ENCODE measurements around the gene FTCDNL1. TPM values are rescaled to one million over a fixed set of nuclear protein-coding genes. Genes with fewer than 3 reads are reported as not detected.

FTCDNL1 gene
- total RNA-seq, 8 experiments from 2014 or later: 0.75 to 3.7 (median 2.1) TPM

DNA sequence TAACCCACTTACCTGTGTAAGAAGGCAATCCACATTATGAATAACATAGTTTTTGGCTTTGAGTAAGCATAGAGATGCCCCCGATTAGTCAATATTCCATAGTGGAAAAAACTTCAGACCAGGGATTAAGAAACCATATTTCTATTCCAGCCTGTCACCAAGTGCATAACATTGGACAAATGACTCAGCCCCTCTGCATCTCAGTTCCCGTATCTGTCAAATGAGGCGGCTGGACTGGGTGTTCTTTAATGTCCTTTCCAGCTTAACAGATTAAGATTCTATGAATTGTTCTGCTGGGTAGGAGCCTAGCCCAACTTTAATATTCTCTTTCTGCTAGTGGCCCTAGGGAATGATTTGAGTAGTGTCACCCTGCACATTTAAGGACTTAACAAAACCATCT is 11.8 kb upstream of the FTCDNL1 start:
- Histone ChIP-seq H3K4me3 (no peak overlapping the region), H3K4me1 (replicated peaks in 1 of 2) (no peaks in the 10 kb centered on the region), H3K27ac (no peak overlapping the region)
- WGBS, 10 experiments: 0 to 100% (median 80%) methylated on average over 1 to 3 of the region's 3 CpGs; no CpG with 5 or more reads in 3 of the 10 experiments
- peak in 3 of 8 experiments; percentile 27 to 99 (median 79) for ATAC-seq (replicated peaks in 6 of 8)
- in situ Hi-C loops (cut with MboI; ENCODE audit: low pct_unique_long_range_greater_than_20kb in 2 of 9, low sequenced_read_pairs in 9 of 9, unreplicated experiment in 9 of 9): loop anchor here in 3 of 9 experiments (25.0 kb wide), 1 partner anchor 1550 kb away; no protein-coding TSS in a partner anchor

DNA sequence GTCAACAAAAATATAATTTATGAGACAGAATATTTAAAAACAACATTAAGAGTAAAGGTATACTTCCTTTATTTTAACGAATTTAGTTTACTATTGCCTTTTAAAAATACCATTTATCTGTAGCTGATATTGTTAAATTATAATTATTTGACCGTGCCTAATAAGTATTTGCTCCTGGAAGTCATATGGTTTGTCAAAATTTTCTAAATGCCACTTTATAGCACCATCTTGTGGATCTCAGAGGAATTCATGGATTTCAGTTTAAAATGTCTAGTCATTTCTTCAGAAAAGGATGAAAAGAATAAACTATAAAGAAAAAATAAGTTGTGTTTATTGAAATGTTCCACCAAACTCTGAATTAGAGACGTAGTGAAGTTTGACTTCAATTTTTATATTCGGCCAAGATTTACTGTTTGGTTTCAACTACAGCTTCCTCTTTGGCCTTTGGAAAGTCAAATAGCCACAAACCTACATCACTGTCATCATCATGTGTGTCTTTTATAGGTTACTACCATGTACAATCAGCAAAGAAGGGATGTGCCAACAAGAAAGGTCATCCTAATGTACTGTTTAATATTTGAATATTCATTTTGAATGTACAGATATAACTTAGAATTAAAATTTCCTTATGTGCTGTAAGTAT is 10.3 kb upstream of the FTCDNL1 start:
- 0 to 16% (median 2%) methylated on average over 1 to 4 of the region's 4 CpGs for WGBS, 10 experiments
- in situ Hi-C loops (cut with MboI; ENCODE audit: low pct_unique_long_range_greater_than_20kb in 2 of 9, low sequenced_read_pairs in 9 of 9, unreplicated experiment in 9 of 9): loop anchor here in 3 of 9 experiments (25.0 kb wide), 1 partner anchor 1549 kb away; no protein-coding TSS in a partner anchor
- ATAC-seq (replicated peaks in 6 of 8): no peak
- no peak overlapping the region for H3K27ac ChIP-seq
- H3K4me1 ChIP-seq (replicated peaks in 1 of 2): no peaks in the 10 kb centered on the region
- H3K4me3 ChIP-seq: no peak overlapping the region

DNA sequence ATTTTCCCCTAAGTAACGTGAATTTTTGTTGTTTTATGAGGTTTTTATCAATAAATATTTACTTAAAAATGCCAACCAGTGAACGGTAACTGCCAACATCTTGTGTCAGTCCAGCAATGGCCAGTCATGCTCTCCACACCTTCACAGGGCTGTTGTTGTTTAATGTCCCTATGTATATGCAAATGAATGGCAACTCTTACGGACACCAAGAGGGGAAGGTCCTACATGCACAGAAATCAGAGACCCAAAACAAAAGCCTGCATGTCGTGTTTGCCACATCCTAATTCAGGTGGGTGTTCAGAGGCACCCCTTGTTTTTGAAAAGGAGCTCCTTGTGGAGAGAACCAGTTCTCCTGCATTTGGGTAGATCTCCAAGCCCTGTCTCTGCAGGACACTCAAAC is 4.8 kb upstream of the FTCDNL1 start:
- no peak for ATAC-seq (replicated peaks in 6 of 8)
- in situ Hi-C loops (cut with MboI; ENCODE audit: low pct_unique_long_range_greater_than_20kb in 2 of 9, low sequenced_read_pairs in 9 of 9, unreplicated experiment in 9 of 9): loop anchor here in 3 of 9 experiments (25.0 kb wide), 1 partner anchor 1544 kb away; no protein-coding TSS in a partner anchor
- 0 to 71% (median 34%) methylated on average over 1 to 4 of the region's 4 CpGs for WGBS, 10 experiments

DNA sequence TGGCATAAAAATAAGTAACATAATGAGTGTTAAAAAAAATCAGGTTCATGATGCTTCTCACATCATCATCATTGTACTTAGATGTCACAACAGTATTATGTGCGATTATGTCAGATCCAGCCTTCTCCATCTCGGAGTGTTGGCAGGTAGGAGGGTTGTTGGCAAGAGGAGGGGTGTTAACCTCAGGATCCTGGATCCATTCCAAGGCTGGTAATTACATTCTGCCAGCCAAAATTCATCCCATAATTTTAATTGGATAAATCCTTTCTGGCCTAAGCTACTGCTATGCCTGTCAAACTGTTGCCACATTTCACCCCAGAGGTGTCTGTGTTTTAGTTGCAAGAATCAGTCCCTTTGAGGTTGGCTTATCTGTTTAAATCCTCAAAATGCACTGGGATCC is 891 bp upstream of the FTCDNL1 start:
- Histone ChIP-seq H3K4me1 (replicated peaks in 1 of 2) (peaks cover 3 to 5% of the 10 kb centered on the region in 2 donors), H3K27ac (no peak overlapping the region), H3K4me3 (no peak overlapping the region)
- in situ Hi-C loops (cut with MboI; ENCODE audit: low pct_unique_long_range_greater_than_20kb in 2 of 9, low sequenced_read_pairs in 9 of 9, unreplicated experiment in 9 of 9): loop anchor here in 3 of 9 experiments (25.0 kb wide), 1 partner anchor 1540 kb away; no protein-coding TSS in a partner anchor
- WGBS, 10 experiments: 44 to 100% (median 89%) methylated on average over 1 to 2 of the region's 2 CpGs; no CpG with 5 or more reads in 1 of the 10 experiments
- no peak for ATAC-seq (replicated peaks in 6 of 8)

More for the DNA sequence above, 4.8 kb upstream of the FTCDNL1 start:
- Histone ChIP-seq H3K4me1 (replicated peaks in 1 of 2) (no peaks in the 10 kb centered on the region), H3K27ac (no peak overlapping the region), H3K4me3 (no peak overlapping the region)

DNA sequence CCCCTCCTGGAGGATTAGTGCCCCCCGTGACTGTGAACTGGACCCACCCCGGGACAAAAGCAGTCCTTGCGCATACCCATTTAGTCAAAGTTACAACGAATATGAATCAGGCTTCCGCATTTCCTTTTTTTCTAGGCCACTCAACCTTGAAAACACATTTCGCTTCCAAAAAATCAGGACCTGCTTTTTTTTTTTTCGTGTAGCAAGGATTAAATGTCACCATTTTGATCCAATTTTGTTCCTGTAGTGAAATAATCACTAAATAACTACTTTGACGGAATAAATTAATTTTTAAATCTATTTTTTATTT is 464 bp upstream of the FTCDNL1 start:
- WGBS, 10 experiments: 26 to 59% (median 43%) methylated on average over 3 to 8 of the region's 8 CpGs; no CpG with 5 or more reads in 1 of the 10 experiments
- Histone ChIP-seq H3K27ac (peak overlapping the region in 1 of 2 donors; percentile 40), H3K4me3 (peak overlapping the region; percentile 47 to 60 (median 55)), H3K4me1 (replicated peaks in 1 of 2) (peaks cover 3 to 5% of the 10 kb centered on the region in 2 donors)
- in situ Hi-C loops (cut with MboI; ENCODE audit: low pct_unique_long_range_greater_than_20kb in 2 of 9, low sequenced_read_pairs in 9 of 9, unreplicated experiment in 9 of 9): loop anchor here in 3 of 9 experiments (25.0 kb wide), 1 partner anchor 1539 kb away; no protein-coding TSS in a partner anchor
- no peak for ATAC-seq (replicated peaks in 6 of 8)

DNA sequence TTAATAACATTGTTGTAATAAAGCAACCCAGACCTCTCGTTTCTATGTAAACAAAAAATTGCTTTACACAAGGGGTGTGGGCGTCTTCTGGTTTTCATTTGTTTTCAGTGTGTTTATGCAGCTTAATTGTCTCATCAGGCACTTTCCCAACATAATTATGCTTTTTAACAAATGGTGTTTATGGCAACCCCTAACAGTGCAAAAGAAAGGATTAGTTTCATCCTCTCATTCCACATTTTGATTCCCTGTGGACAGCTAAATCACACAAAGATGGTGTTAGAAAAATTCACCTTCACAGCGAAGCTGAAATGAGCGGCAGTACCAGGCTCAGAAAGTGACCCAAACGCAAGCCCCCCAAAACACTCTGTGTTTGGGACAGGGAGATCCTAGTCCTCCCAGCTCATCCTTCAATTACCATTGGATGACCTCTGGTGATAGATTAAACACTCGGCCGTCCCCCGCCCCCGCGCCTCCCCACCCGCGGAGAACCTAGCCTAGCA is 724 bp downstream of the FTCDNL1 start:
- Histone ChIP-seq H3K4me1 (replicated peaks in 1 of 2) (peaks cover 3 to 5% of the 10 kb centered on the region in 2 donors), H3K4me3 (peak overlapping the region; percentile 47 to 60 (median 55)), H3K27ac (peak overlapping the region in 1 of 2 donors; percentile 40)
- 13 to 93% (median 50%) methylated on average over 2 to 5 of the region's 12 CpGs; no CpG with 5 or more reads in 1 of the 10 experiments for WGBS, 10 experiments
- no peak for ATAC-seq (replicated peaks in 6 of 8)
- in situ Hi-C loops (cut with MboI; ENCODE audit: low pct_unique_long_range_greater_than_20kb in 2 of 9, low sequenced_read_pairs in 9 of 9, unreplicated experiment in 9 of 9): loop anchor here in 3 of 9 experiments (25.0 kb wide), 1 partner anchor 1538 kb away; no protein-coding TSS in a partner anchor

DNA sequence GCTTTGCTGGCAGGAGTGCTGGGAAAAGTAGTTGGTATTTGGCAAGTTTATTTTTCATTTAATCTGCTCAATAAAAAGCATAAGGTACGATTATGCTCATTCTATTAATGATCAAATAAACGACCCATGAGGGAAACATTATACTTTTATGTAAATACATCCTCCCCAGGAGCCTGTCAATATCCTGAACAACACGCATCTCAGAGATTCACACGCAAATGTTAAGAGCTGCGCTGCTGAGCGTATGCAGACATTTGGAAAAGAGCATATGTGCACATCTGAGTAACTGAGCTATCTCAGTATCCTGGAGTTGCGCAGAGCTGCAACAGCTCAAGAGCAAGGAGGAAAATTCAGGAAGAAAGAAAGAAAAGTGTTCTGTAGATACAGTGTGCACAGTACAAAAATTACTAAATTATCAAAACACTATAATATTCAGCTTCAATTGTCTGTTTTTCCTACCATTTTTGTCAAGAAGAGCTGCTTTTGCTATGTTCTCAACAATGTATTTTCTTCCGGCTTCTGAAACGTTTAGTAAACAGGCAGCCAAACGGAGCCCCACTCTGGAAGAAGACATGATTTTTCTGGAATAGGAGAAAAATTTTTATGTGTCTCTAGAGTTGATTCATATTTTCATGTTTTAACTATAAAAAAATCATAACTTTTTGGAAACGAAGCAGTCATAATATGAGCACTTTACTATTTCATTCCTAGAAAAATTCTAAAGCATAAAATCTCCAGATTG is 2.4 kb downstream of the FTCDNL1 start:
- Histone ChIP-seq H3K27ac (no peak overlapping the region), H3K4me1 (replicated peaks in 1 of 2) (peaks cover 3 to 5% of the 10 kb centered on the region in 2 donors), H3K4me3 (no peak overlapping the region)
- peak in 1 of 8 experiments; percentile 13 for ATAC-seq (replicated peaks in 6 of 8)
- WGBS, 10 experiments: 28 to 87% (median 63%) methylated on average over 5 to 11 of the region's 11 CpGs
- in situ Hi-C loops (cut with MboI; ENCODE audit: low pct_unique_long_range_greater_than_20kb in 2 of 9, low sequenced_read_pairs in 9 of 9, unreplicated experiment in 9 of 9): no loop called here

DNA sequence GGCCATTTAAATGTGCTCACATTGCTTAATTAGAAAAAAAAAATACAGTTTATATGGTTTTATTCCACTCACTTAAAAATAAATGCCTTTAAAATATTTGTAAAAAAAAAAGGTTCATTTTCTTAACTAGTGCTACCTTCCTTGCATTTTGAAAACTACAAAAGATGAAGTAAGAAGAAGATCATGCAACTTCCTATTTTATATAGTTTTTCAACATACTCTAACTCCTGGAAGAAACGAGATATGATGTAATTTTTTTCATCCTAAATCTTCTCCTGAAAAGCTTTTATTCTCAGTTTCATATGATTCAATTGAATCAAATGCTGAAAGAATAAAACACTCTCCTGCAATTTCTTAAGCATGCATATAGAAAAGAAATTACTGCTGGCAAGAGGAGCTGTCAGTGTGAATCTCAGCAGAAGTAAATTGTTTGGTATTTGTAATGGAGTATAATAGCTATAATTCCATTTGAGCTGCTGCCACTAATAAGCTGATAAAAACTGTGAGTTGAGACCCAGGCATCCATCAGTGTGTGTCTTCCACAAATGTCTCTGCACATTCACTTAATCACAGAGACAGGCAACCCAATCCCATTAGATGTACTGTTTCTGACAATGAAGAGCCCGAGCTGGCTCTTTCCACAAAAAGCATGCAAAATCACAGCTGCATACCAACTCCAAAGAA is 3.7 kb downstream of the FTCDNL1 start:
- no peak for ATAC-seq (replicated peaks in 6 of 8)
- in situ Hi-C loops (cut with MboI; ENCODE audit: low pct_unique_long_range_greater_than_20kb in 2 of 9, low sequenced_read_pairs in 9 of 9, unreplicated experiment in 9 of 9): no loop called here
- H3K4me3 ChIP-seq: no peak overlapping the region
- WGBS, 10 experiments: 0 to 45% (median 19%) methylated on average over 1 to 2 of the region's 2 CpGs; no CpG with 5 or more reads in 2 of the 10 experiments
- no peak overlapping the region for H3K27ac ChIP-seq
- H3K4me1 ChIP-seq (replicated peaks in 1 of 2): peaks cover 3 to 11% of the 10 kb centered on the region in 2 donors

DNA sequence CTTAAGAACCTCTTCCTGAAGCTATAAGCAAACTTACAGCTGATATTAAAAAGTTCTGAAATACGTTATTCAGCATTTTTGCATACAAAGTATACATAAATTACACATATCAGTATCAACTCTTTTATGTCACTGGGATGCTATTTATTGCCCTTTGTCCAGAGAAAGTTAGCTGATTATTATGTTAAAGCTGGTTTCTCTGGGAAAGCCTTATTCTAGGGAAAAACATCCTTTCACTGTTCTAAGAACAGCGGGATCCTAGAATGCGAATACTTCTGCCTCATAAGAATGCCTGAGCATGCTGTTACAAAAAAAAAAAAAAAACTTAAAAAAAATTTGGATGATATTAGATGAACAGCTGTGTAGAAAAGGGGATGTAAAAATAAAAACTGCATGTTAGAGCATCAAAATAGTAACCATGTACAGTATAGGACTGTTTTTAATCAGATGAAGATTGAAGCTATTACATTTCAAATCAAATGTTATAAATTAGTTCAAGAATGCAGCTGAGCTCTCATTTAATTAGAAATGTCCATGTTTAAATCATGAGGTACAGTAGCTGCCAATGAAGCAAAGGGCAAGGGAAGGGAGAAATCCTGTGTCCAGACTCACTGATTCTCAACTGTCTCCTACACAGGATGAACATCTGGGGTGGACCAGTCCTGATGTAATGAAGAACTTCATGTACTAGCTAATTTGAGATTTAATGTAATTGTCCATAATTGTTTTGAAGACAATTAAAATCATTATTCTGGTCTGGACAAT is 8.2 kb downstream of the FTCDNL1 start:
- ATAC-seq (replicated peaks in 6 of 8): no peak
- Histone ChIP-seq H3K27ac (no peak overlapping the region), H3K4me3 (no peak overlapping the region), H3K4me1 (replicated peaks in 1 of 2) (peaks cover 0 to 6% of the 10 kb centered on the region in 2 donors)
- WGBS, 10 experiments: 19 to 91% (median 60%) methylated on average over 1 to 3 of the region's 3 CpGs; no CpG with 5 or more reads in 1 of the 10 experiments
- in situ Hi-C loops (cut with MboI; ENCODE audit: low pct_unique_long_range_greater_than_20kb in 2 of 9, low sequenced_read_pairs in 9 of 9, unreplicated experiment in 9 of 9): no loop called here

DNA sequence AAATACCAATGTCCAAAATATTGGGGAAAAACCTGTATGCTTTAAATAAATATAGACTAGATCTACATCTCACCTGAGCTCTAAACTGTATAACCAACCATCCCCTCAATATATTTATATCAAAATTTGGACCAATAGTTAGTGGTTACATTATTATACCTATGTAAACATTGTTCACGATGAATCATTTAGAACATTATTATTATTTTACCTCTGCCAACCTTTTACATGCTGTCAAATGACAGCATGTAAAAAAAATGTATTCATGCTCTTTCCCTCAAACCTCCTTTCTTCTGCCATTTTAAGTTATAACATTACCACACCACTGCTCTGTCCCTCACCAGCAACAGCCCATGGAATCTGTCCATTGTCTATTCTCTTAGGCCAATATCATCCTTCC is 9.6 kb downstream of the FTCDNL1 start:
- in situ Hi-C loops (cut with MboI; ENCODE audit: low pct_unique_long_range_greater_than_20kb in 2 of 9, low sequenced_read_pairs in 9 of 9, unreplicated experiment in 9 of 9): no loop called here
- WGBS, 10 experiments: 14 to 100% (median 90%) methylated on average over 1 of the region's 1 CpG; no CpG with 5 or more reads in 1 of the 10 experiments
- Histone ChIP-seq H3K4me3 (no peak overlapping the region), H3K4me1 (replicated peaks in 1 of 2) (peaks cover 0 to 6% of the 10 kb centered on the region in 2 donors), H3K27ac (no peak overlapping the region)
- ATAC-seq (replicated peaks in 6 of 8): no peak

DNA sequence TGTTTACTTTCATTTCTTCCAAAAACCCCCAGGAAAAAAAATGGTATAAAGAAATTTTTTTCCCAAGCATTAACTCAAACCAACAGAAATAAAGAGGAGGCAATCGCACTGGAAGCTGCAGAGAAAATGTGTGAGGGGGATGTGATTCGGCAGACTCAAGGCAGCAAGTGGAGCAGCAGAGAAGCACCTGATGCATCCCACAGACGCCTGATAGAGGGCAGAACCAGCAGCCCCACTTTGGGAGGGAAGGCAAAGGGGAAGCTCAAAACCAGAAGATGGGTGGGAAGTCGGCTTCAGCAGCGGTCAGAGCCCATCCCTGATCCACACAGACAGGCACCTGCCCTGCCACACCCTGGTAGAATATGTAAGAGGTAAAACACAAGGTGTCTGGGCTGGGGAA is 12.6 kb downstream of the FTCDNL1 start:
- 60 to 100% (median 89%) methylated on average over 1 to 4 of the region's 5 CpGs; no CpG with 5 or more reads in 2 of the 10 experiments for WGBS, 10 experiments
- Histone ChIP-seq H3K27ac (no peak overlapping the region), H3K4me1 (replicated peaks in 1 of 2) (peaks cover 0 to 6% of the 10 kb centered on the region in 2 donors), H3K4me3 (no peak overlapping the region)
- in situ Hi-C loops (cut with MboI; ENCODE audit: low pct_unique_long_range_greater_than_20kb in 2 of 9, low sequenced_read_pairs in 9 of 9, unreplicated experiment in 9 of 9): no loop called here
- no peak for ATAC-seq (replicated peaks in 6 of 8)

DNA sequence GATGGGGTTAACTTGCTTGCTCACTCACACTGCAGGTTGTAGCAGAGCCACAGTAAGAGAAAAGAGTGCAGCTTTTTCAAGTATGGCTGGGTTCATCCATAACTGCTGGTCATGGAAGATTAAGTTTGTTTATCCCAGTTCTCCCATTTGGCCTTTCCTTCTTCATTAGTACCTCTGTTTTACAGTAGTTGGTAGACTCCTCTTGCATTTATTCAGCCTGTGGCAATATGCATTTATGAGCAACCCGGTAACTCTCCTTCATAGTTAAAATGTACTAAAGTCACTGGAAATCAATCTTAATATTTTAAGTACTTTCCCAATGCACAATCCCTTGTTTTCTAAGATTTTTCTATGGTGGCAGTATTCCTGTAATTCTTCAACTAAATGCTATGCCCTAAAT is 14.0 kb downstream of the FTCDNL1 start:
- Histone ChIP-seq H3K4me3 (no peak overlapping the region), H3K27ac (no peak overlapping the region), H3K4me1 (replicated peaks in 1 of 2) (no peaks in the 10 kb centered on the region)
- 17 to 100% (median 83%) methylated on average over 1 of the region's 1 CpG; no CpG with 5 or more reads in 4 of the 10 experiments for WGBS, 10 experiments
- in situ Hi-C loops (cut with MboI; ENCODE audit: low pct_unique_long_range_greater_than_20kb in 2 of 9, low sequenced_read_pairs in 9 of 9, unreplicated experiment in 9 of 9): no loop called here
- ATAC-seq (replicated peaks in 6 of 8): peak in 3 of 8 experiments; percentile 67 to 80 (median 75)
